ENCODE data around the gene ZBTB37. TPM values are rescaled to one million over a fixed set of nuclear protein-coding genes. Genes with fewer than 3 reads are reported as not detected.

Gene ZBTB37
- total and polyA plus RNA-seq, 9 of the 15 experiments (the other 6 are each of a cell fraction or from before 2014, with no cell fraction given), result 1.3 to 13.9 (median 5.4) TPM

DNA sequence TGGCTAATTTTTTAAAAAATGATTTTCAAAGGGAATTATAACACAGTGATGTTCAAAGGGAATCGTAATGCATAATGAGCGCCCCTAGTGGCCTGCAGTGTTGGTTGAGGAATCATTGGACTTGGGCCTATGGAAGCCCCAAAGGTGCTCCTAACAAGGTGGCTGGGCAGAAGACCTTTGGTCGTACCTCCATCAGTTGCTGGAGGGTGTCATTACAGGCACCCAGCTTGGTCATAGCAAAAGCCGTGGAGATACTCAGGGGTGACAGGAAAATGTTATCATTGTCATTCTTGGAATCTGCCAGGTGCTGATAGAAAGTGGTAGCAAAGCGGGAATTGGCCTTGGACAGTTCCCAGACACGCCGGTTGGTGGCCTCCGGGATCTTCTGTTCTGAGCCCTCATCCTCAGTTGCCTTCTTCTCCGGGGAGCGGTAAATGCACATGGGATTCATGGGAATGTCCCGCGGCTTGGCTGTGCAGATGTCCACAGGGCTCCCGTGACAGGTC, 46.2 kb downstream of the ZBTB37 start (continued):
- TF ChIP-seq, protein P1, sequence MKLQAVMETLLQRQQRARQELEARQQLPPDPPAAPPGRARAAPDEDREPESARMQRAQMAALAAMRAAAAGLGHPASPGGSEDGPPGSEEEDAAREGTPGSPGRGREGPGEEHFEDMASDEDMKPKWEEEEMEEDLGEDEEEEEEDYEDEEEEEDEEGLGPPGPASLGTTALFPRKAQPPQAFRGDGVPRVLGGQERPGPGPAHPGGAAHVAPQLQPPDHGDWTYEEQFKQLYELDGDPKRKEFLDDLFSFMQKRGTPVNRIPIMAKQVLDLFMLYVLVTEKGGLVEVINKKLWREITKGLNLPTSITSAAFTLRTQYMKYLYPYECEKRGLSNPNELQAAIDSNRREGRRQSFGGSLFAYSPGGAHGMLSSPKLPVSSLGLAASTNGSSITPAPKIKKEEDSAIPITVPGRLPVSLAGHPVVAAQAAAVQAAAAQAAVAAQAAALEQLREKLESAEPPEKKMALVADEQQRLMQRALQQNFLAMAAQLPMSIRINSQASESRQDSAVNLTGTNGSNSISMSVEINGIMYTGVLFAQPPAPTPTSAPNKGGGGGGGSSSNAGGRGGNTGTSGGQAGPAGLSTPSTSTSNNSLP (IDR thresholded peaks at IDR 0.05; ENCODE audit: borderline replicate concordance, low read depth, low read length), result peak; percentile 70; the same call in 1 of the 2 replicates
- TF ChIP-seq ZNF24 (IDR thresholded peaks at IDR 0.05), result 0 out of 2 replicates have a peak, but pooled peaks have one; percentile 28
- no peak for TF ChIP-seq CSDE1 (IDR thresholded peaks at IDR 0.05)
- 0 out of 2 replicates have a peak, but pooled peaks have one; percentile 11 for TF ChIP-seq ZFX (CRISPR knock-in tag; IDR thresholded peaks at IDR 0.05)
- TF ChIP-seq RB1 (IDR thresholded peaks at IDR 0.05; ENCODE audit: low read depth), result 0 out of 2 replicates have a peak, but pooled peaks have one; percentile 21
- TF ChIP-seq XRCC5 (IDR thresholded peaks at IDR 0.05; ENCODE audit: low read depth, low read length), result 0 out of 2 replicates have a peak, but pooled peaks have one; percentile 59
- TF ChIP-seq ZNF316 (IDR thresholded peaks at IDR 0.05), result no peak
- no peak for TF ChIP-seq EGR1 (conservative IDR thresholded peaks at IDR 0.05)
- TF ChIP-seq, protein P2, sequence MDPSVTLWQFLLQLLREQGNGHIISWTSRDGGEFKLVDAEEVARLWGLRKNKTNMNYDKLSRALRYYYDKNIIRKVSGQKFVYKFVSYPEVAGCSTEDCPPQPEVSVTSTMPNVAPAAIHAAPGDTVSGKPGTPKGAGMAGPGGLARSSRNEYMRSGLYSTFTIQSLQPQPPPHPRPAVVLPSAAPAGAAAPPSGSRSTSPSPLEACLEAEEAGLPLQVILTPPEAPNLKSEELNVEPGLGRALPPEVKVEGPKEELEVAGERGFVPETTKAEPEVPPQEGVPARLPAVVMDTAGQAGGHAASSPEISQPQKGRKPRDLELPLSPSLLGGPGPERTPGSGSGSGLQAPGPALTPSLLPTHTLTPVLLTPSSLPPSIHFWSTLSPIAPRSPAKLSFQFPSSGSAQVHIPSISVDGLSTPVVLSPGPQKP (CRISPR knock-in tag; IDR thresholded peaks at IDR 0.05), result no peak
- TF ChIP-seq CBX3 (IDR thresholded peaks at IDR 0.05; ENCODE audit: borderline replicate concordance in 1 of 2, low read length in 2 of 2), result peak in 1 of 2 experiments; percentile 15; a peak in 1 of 3 replicates
- no peak for TF ChIP-seq KAT2B (IDR thresholded peaks at IDR 0.05; ENCODE audit: low read depth, low read length)
- no peak for TF ChIP-seq MCM7 (IDR thresholded peaks at IDR 0.05)
- peak; percentile 31; the same call in 1 of the 2 replicates for TF ChIP-seq TEAD4 (IDR thresholded peaks at IDR 0.05; ENCODE audit: low read length)
- no peak for TF ChIP-seq TEAD4 (CRISPR knock-in tag; IDR thresholded peaks at IDR 0.05; ENCODE audit: borderline replicate concordance)
- no peak for TF ChIP-seq ELF4 (CRISPR knock-in tag; IDR thresholded peaks at IDR 0.05)
- TF ChIP-seq, protein P3, sequence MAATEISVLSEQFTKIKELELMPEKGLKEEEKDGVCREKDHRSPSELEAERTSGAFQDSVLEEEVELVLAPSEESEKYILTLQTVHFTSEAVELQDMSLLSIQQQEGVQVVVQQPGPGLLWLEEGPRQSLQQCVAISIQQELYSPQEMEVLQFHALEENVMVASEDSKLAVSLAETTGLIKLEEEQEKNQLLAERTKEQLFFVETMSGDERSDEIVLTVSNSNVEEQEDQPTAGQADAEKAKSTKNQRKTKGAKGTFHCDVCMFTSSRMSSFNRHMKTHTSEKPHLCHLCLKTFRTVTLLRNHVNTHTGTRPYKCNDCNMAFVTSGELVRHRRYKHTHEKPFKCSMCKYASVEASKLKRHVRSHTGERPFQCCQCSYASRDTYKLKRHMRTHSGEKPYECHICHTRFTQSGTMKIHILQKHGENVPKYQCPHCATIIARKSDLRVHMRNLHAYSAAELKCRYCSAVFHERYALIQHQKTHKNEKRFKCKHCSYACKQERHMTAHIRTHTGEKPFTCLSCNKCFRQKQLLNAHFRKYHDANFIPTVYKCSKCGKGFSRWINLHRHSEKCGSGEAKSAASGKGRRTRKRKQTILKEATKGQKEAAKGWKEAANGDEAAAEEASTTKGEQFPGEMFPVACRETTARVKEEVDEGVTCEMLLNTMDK (IDR thresholded peaks at IDR 0.05; ENCODE audit: borderline replicate concordance, insufficient read depth, low read depth, low read length, poor library complexity, severe bottlenecking), result peak; percentile 64
- no peak for TF ChIP-seq BRD4 (IDR thresholded peaks at IDR 0.05)
- TF ChIP-seq, protein P4, sequence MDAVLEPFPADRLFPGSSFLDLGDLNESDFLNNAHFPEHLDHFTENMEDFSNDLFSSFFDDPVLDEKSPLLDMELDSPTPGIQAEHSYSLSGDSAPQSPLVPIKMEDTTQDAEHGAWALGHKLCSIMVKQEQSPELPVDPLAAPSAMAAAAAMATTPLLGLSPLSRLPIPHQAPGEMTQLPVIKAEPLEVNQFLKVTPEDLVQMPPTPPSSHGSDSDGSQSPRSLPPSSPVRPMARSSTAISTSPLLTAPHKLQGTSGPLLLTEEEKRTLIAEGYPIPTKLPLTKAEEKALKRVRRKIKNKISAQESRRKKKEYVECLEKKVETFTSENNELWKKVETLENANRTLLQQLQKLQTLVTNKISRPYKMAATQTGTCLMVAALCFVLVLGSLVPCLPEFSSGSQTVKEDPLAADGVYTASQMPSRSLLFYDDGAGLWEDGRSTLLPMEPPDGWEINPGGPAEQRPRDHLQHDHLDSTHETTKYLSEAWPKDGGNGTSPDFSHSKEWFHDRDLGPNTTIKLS (IDR thresholded peaks at IDR 0.05; ENCODE audit: borderline replicate concordance, low read depth), result no peak
- TF ChIP-seq SMC3 (conservative IDR thresholded peaks at IDR 0.05; ENCODE audit: insufficient read depth, low read depth, low read length), result peak; percentile 44

All from K562 (cell line).